NCI-H2196 (cell line): ENCODE data around the gene HK2.
A peak's percentile ranks its signal among the peaks of the same experiment; 100 is the strongest.
"Not testable (repeated sequence)": the region's sequence is repeated elsewhere in the genome, so short reads cannot be mapped to it uniquely, and the experiment has no call there.

Experiments
- DNase-seq: peaks from one replicate; lab custom pipeline; 2025; ENCODE audit not compliant: unreplicated experiment; lab: John Stamatoyannopoulos, UW

HK2 gene

DNA sequence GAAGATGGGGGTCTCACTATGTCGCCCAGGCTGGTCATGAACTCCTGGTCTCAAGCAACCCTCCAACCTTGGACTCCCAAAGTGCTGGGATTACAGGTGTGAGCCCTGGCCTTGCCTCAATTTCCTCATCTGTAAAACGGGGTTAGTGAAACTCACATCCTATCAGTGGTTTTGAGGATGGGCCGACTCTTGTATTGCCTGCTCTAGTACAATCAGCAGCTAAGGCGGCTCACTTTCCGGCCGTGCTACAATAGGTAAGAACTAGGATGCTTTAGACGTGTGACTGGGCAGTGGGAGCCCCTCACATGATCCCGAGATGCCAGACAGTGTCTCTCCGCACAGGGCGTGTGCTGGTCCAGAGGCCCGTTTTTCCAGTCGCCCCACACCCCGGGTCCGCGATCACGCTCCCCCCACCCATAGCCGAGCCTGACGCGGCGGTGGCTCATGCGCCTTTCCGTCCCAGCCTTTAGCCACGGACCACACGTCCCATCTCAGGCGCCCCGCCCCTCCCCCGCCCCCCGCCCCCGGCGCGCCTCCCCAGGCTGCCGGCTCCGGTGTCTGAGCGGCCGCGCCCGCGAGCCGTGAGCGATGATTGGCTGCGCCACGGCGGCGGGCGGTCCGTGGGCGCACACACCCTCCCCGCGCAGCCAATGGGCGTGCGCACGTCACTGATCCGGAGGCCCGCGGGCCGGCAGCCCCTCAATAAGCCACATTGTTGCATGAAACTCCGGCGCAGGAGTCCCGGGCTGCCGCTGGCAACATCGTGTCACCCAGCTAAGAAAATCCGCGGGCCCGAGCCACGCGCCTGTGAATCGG is at the start of gene HK2:
Gene HK2, plus strand, starts transcription at position 710 of the 816 bp plus-strand sequence. CDS start 454 bp downstream, outside the sequence.
- DNase-seq = peak; percentile 69

DNA sequence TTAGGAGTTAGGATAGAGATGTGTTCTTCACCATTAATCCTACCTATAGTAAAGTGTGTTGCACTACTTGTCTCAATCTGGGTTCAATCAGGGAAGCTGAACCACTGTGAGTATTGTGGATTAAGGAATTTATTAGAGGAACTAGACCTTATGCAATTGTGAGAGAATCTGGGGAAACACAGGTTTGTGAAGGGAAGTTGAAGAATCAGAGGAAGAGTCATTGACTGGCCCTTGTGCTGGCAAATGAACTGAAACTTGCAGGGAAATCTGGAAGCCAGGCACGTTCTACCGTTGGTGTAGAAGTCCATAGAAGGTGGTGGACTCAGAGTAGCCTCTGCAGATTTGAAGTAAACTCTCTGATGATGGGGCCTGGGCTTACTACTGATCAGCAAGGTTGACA is 44.7 kb upstream of the HK2 start:
- DNase-seq = no peak

DNA sequence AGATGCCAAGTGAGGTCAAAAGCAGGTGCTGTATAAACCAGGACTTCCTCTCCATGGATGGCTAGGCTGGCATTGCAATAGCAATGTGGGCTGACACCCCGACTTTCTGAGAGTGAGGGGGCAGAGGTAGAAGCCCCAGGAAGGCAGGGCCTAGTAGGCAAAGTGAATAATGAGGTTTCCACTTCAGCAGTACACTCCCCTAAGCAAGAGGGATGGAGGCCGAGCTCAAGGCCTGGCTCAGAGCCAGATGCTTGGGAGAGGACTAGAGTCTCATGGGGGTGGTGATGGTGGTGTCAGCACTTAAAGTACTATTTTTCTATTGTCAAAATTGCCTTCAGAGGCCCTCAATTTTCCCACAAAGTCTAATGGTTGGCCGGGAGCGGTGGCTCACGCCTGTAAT is 41.6 kb upstream of the HK2 start:
- peak; percentile 2 for DNase-seq

DNA sequence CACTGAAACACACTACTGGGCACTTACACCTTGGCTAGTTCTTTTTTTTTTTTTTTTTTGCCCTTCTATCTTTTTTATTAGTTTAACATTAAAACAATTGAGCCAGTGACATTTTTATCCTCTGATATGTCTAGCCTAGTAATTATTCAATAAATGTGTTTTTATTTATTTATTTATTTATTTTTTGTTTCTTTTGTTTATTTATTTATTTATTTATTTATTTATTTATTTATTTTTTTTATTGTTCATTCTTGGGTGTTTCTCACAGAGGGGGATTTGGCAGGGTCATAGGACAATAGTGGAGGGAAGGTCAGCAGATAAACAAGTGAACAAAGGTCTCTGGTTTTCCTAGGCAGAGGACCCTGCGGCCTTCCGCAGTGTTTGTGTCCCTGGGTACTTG is 39.0 kb upstream of the HK2 start:
- not testable (repeated sequence) for DNase-seq

DNA sequence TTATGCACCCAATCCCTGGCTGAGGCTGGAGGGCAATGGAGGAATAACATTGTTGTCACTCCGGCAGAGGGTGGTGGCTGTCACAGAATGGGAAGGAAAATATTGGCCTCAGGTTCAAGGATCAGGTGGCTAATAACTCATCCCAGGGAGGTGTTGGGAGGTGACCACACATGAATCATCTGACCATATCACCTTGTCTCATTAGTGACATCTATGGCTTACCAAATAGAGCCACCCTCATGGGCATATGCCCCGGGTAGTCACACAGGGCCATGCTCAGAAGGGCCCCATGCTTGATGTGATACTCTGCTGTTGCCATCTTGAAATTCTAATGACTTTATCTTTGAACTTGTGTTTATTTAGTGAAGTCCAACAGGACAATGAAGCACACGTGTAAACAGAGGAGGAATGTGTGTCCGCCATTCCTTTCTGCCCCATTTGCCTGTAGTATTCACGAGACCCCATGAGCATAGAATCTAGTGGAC is 27.5 kb upstream of the HK2 start:
- no peak for DNase-seq

DNA sequence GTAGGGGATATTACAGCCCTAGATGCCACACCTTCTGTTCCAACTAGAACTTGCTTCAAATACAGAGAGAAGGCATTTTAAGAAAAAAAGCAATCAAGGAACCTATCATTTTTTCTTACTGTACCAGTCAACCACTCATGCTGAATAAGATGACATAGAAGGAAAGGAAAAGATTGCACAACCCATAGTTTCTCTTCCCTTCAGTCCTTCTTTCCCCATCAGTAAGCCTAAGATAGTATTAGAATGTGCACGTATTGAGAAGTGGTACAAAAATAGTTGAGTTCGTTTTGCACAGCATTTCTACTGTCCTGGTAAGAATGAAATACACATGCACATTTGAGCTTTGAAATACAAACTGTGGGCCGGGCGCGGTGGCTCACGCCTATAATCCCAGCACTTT is 27.0 kb upstream of the HK2 start:
- DNase-seq = no peak

DNA sequence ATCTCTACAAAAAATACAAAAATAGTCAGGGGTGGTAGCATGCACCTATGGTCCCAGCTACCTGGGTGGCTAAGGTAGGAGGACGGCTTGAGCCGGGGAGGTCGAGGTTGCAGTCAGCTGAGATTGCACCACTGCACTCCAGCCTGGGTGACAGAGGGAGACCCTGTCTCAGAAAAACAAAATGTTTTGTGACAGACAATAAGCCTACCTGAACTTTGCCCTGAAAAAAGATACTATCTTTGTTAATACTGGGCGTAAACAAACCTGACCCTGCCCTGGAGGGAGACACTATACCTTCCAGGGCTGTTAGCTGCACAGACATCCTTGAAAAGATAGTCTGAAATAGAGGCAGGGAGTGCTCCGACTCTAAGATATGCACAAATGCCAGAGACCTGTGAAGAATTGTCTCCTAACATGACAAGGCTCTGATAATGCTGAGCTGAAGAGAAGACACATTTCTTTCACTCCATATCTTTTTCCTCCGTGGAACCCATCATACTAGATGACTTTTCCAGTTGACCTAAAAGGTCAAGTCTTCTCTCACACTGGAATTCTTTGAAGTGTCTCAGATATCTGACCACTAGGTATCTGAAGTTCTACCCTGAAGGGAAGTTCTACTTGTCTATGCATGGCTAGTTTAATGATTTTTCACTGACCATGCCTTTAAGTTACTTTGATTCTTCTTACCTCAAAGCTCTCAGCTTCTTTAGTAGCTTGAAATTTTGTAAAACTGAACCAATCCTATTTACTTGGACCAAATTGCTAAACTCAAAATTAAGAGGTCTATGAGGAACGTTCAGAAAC is 20.9 kb upstream of the HK2 start:
- no peak for DNase-seq

DNA sequence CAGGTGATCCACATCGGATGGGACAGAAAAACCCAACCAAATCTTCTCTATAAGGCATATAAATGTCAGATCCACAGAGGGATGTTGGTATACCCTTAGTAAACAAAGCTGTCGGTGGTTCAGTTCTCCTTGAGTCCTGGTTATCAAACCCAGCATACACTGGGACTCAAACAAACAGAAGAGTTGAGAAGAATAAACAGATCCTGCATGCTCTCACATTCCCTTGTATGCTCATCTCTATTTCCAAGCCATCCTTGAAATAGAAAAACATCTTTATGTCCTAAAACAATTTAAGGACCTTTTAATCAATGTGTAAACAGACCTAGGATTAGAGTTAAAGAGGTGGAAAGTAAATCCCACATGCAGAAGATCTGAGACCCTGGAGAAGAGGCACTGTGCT is 19.8 kb upstream of the HK2 start:
- DNase-seq = no peak

DNA sequence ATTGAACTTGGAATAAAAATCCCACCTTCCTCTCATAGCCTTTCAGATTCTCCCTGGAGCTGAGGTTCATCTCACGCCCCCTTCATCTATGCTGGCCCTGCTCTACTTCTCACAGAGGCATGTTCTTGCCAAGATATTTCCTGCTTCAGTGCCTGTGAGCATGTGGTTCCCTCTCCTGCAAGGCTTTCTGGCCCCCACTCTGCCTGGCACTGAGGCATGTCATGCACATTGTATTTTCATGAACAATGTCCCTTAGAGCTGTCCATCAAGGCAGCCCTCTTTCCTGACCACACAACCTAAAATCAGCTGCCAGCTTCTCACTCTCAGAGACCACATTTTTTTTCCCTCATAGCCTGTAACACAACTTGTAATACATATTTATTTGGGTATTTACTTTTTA is 18.0 kb upstream of the HK2 start:
- DNase-seq = no peak

DNA sequence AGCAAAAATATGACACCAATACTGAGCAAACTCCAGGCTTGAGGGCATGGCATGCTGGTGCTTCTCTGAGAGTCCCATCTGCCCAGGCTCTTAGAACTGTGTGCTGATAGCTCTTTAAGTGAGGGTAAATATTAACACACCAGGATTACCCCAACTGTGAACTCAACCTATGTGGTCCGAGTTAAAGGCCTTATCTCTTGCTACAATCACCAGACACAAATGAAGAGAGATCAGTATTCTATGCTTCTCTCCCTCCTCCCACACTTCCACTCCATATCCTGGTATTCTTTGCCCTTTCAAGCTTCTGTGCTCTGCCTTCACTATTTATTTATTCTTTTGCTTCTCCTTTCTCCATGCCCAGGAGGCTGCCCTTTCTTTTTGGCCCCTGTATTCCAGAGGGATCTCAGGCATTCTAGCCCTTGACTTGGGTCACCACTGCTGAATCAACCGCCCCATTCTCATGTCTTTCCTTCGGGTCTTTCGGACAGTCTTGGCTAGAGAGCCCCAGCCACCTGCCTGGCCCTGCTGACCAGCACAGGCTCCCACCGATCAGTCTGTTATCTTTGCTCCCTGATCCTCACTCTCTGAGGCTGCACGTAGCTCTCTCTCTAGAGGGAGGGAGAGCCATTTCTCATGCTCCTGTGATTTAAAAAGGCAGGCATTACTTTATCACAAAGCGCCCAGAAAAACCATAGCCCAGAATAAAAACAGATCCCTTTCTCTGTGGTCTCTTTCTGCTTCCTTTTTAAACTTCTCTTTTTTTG is 17.2 kb upstream of the HK2 start:
- DNase-seq = no peak

DNA sequence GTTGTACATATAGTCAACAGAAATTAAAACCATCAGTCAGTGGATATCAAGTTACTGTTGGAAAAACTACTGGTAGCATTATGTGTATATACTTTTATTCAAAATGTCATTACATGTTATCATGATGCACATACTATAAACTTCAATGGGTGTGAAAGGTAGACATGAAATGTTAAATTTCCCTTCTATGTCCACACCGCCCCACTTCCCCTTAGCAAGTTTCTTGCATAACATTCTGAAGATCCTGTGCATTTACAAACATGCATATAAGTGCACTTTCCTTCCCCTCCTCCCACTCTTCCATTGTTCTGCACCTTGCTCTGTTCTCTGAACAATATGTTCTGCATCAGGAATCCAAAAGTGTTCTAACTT is 16.6 kb upstream of the HK2 start:
- DNase-seq = no peak

DNA sequence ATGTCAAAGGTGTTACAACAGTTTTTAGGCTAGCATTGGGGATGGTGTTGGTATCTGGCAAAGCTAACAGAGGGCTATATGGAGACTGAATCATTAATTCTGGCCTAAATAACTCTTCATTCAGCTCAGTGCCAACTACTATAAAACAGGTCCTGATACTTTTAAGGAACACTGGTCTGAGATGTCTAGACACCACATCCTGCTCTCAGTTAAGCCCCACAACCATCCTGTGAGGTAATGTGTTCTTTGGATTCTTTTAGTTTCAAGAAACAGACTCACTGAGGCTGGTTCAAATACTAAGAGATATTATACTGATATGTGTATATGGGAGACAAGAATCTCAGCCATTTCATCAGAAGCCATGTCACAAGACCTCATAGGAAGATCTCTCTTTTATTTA is 14.2 kb upstream of the HK2 start:
- DNase-seq = no peak

DNA sequence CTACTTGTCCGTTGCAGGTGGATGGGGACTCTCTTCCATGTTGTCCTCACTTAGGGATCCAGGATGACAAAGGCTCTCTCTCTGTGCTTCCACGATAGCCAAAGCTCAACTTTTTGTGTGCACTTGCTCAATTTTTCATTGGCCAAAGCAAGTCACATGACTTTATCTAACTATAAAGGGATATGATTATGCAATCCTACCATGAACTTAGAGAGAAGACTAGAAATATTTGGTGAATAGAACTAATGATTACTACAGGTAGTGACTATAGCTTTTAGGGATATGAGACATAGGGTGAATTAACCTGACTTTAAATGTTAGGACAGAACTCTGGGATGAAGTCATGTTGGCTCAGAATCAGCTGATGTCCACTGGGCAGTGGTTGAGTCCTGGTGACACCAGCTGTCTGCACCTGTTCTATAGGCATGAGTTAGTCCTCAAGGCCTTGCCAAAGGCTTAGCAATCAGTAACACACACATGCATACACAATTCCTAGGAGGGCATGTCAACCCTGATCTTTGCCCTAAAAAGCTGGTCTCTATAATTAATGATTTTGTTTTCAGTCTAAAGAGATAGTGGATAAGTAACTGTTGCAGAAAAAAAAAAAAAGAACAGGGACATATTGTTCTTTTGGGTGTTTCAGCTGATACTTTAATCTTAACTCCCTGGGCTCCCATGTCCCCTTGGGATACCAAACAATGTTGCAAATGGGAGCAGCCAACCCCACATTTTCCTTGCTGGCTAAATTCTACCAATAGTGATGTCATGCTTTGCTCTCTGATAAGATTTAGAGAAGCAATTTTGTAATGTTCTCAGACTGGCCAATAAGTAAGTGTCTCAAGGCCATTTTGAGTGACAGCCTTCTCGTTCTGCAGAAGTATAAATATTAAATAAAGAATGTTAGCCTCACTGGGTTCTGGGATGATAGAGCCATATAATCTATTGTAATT is 12.5 kb upstream of the HK2 start:
- no peak for DNase-seq

DNA sequence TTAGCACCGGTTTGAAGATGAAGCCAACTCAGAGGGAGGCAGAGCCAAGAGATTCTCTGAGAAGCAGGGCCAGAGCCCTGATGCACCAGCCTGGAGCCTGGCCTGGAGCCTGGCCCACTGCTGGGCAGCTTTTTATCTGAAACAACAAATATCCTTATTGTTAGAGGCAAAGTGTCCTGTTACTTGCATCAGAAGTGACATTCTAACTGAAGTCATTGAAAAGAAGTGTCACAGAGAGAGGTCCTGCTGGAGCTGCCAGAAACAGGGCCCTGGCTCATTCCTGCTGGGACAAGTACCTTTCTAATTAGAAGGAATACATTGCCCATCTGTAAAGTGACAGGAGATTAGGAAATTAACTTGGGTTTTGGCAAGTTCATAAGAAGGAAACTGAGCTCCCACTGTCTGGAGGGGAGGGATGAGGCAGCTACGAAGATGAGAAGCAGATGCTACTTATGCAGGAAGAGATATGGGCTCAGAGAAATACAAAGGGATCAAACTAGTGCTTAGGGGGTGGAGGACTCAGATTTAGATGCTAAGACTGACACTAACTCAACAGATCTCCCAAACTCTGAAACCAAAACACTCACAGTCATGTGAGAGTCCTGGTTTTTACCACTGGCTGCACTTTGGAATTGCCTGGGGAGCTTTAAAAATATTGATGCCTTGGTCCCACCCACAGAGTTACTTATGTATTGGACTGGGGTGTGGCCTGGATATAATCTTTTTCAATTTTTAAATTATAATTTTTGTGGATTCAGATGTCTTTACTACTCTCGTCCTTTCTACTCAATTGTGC is 11.0 kb upstream of the HK2 start:
- no peak for DNase-seq

DNA sequence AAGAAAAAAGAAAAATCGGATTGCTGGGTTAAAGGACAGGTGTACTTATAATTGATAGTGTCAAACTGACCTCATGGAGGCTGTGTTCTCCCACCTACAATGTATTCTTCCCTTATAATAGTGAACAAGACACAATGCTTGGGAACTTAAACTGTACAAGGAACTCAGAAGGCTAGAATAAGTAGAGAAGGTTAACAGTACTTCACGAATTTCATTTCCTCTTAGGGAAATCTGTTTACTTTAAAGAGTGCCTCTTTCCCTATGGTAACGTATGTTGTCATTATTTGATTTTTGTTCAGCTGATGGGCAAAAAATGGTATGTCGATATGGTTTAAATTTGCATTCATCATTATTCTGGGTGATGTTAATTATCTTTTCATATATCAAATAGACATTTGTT is 9.2 kb upstream of the HK2 start:
- no peak for DNase-seq

DNA sequence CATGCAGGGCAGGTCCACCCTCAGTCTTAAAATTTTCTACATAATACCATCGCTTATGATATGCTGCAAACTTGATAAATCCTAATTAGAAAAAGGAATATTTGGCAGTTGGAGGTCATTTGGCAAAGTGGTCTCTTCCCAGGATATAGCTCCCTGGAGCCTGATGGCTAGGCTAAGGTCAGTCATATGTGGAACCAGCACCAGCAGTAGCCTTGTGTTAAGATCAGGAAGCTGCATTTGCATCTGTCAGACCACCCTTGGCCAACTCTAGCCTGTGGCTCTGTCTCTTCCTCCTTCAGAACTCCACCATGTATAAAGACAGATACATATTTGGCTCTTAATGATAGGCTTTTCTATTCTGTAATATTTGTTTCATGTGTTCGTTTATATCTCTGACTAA is 5.4 kb upstream of the HK2 start:
- no peak for DNase-seq

DNA sequence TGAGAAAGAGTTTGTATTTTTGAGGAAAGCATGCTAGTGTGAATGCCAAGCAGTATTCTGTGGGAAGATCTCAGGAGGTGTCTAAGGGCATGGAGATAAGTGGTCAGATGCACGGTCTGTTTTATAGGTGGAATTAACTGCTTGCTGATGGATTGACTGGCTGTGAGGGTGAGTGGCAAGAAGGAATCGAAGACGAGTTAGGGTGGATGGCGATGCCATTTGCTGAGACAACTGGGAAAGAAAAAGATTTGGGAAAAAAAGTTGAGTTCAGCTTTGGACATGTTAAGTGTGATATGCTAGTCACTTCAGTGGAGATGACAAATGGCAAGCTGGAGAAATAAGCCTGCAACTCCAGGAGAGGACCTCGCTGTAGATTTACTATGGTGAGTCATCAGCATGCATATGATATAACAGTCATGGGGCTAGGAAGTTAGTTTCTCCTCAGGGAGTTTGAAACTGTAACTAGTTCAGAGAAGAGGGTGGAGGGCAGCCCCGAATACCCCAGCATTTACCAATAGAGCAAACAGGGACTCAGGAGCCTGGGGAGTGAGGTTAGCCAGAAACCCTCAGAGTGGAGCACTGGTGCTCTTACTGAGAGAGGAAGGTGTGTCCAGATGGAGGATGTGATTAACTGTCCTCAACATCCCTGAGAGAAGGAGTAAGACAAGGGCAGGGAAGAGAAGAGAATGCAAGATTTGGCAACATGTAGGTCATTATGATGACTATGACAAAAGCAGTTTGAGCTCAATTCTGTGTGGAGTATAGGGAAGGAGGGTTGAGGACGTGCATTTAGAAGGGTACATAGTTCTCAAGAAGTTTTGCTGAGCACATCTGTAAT is 2.0 kb upstream of the HK2 start:
- DNase-seq = no peak

DNA sequence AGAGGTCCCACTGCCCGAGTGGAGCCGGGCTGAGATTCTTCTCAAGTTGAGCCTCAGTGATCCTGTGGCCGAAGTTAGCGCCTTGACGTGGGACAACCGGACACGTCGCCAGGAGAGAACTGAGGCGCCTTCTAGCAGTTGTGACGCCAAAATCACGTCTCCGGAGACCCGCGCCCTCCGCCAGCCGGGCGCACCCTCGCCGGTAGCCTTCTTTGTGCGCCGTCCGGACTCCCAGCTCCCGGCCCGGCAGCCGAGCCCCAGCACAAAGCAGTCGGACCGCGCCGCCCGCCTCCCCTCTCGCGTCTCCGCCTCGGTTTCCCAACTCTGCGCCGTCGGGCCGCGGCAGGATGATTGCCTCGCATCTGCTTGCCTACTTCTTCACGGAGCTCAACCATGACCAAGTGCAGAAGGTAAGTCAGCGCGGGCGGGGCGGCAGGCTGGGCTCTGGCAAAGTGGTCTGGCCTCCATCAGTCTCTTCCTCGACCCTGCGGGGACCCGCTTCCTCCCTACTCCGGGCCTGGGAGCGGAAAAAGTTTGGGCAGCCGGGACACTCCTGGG is 386 bp downstream of the HK2 start:
- not testable (repeated sequence) for DNase-seq
